ENCODE data around the gene GPR152. TPM values are rescaled to one million over a fixed set of nuclear protein-coding genes. Genes with fewer than 3 reads are reported as not detected.
A peak's percentile ranks its signal among the peaks of the same experiment; 100 is the strongest.
"Not testable (repeated sequence)": the region's sequence is repeated elsewhere in the genome, so short reads cannot be mapped to it uniquely, and the experiment has no call there.

Gene GPR152
- total RNA-seq, 1 donor from 2014 or later, result not detected

DNA sequence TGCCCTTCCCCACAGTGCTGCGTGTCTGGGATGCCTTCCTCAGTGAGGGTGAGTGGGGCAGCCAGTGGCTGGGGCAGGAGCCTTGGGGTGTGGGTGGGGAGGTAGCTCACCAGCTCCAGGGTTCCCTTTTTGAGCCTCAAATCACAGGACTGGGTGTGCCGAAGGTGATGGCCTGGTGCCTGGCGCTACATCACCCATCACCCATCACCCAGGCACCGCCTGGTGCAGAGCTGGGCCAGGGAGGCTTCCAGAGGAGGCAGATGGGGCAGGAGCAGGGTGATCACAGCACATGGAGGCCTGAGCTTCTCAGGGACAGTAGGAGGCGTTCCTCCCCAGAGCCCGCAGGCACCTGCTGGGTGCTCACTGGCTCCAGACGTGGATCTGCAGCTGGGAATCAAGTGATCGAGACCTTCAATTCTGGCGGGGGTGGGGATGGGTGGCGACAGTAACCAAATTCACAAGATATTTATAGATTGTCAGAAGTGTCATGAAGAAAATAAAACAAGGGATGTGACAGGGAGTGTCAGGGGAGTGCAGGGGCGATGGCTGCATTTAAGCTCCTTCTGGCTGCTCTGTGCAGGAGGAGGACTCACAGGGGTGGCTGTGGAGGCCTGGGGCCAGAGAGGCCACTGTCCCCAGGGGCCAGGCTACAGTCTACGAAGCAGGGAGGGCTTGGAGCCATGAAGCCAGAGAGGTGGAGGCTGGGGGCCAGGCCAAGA is 45.4 kb downstream of the GPR152 start:
- Mint-ChIP-seq H3K9me3 (no peaks in the 10 kb centered on the region), H3K4me1 (peaks cover 7% of the 10 kb centered on the region), H3K36me3 (no peaks in the 10 kb centered on the region), H3K27me3 (ENCODE audit: low read depth) (peaks cover 27% of the 10 kb centered on the region), H3K4me3 (no peak overlapping the region), H3K27ac (no peak overlapping the region)
- TF ChIP-seq, protein P1, sequence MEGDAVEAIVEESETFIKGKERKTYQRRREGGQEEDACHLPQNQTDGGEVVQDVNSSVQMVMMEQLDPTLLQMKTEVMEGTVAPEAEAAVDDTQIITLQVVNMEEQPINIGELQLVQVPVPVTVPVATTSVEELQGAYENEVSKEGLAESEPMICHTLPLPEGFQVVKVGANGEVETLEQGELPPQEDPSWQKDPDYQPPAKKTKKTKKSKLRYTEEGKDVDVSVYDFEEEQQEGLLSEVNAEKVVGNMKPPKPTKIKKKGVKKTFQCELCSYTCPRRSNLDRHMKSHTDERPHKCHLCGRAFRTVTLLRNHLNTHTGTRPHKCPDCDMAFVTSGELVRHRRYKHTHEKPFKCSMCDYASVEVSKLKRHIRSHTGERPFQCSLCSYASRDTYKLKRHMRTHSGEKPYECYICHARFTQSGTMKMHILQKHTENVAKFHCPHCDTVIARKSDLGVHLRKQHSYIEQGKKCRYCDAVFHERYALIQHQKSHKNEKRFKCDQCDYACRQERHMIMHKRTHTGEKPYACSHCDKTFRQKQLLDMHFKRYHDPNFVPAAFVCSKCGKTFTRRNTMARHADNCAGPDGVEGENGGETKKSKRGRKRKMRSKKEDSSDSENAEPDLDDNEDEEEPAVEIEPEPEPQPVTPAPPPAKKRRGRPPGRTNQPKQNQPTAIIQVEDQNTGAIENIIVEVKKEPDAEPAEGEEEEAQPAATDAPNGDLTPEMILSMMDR (IDR thresholded peaks at IDR 0.05; ENCODE audit: unreplicated experiment), result no peak
- no peak for DNase-seq (ENCODE audit: low spot score in 2 of 2, unreplicated experiment in 2 of 2)

DNA sequence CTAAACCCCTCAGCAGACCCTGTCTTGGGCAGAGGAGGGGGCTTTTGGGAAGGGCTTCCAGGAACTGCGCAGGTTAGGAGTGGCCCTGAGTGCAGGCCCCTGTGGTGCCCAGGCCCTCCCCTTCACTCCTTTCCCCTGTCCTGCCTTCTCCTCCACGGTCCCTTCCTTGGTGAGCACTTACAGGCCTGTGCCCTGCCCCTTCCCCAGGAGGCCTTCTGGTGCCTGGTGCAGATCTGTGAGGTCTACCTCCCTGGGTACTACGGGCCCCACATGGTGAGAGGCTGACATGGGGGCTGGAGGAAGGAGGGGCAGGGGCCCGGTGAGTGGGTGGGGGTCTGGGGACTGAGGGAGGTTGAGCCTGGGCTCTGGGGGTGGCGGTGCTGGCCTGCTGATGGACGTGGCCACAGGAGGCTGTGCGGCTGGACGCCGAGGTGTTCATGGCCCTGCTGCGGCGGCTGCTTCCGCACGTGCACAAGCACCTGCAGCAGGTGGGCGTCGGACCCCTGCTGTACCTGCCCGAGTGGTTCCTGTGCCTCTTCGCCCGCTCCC is 46.0 kb downstream of the GPR152 start:
- peaks cover 20% of the 10 kb centered on the region for H3K27me3 Mint-ChIP-seq (ENCODE audit: low read depth)
- TF ChIP-seq, protein P1 (IDR thresholded peaks at IDR 0.05; ENCODE audit: unreplicated experiment), result no peak

DNA sequence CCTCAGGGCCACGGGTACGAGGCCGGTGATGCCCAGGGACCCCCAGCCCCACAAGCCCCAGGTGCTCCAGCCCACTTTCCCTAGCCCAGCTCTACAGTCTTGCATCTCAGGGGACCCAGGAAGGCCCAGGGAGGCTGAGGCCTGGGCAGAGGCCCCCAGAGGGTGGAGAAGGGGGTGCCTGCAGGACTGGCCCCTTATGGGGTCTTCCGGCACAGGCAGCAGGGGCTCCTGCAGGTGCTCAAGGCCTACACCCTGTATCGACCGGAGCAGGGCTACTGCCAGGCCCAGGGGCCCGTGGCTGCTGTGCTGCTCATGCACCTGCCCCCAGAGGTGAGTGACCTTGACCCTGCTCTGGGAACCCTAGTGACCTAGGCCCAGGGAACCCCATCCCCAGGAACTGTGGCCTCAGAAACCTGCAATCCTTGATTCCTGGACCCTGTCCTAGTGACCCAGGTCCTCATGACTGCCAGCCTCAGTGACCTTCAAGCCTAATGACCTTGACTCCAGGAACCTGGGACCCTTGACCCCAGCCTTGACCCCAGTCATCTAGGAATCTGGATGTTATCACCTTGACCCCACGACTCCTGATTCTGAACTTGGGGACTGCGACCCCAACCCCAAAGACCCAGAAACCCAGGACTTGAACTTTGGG is 46.7 kb downstream of the GPR152 start:
- Mint-ChIP-seq H3K27me3 (ENCODE audit: low read depth) (peaks cover 15% of the 10 kb centered on the region), H3K27ac (no peak overlapping the region), H3K4me3 (no peak overlapping the region), H3K9me3 (no peaks in the 10 kb centered on the region), H3K36me3 (no peaks in the 10 kb centered on the region), H3K4me1 (peaks cover 10% of the 10 kb centered on the region)
- DNase-seq (ENCODE audit: low spot score in 2 of 2, unreplicated experiment in 2 of 2), result no peak
- TF ChIP-seq, protein P1 (IDR thresholded peaks at IDR 0.05; ENCODE audit: unreplicated experiment), result no peak

More for the DNA sequence above, 46.0 kb downstream of the GPR152 start:
- no peak for DNase-seq (ENCODE audit: low spot score in 2 of 2, unreplicated experiment in 2 of 2)
- peaks cover 9% of the 10 kb centered on the region for H3K4me1 Mint-ChIP-seq
- H3K9me3 Mint-ChIP-seq, result no peaks in the 10 kb centered on the region
- no peaks in the 10 kb centered on the region for H3K36me3 Mint-ChIP-seq
- H3K27ac Mint-ChIP-seq, result no peak overlapping the region
- no peak overlapping the region for H3K4me3 Mint-ChIP-seq

DNA sequence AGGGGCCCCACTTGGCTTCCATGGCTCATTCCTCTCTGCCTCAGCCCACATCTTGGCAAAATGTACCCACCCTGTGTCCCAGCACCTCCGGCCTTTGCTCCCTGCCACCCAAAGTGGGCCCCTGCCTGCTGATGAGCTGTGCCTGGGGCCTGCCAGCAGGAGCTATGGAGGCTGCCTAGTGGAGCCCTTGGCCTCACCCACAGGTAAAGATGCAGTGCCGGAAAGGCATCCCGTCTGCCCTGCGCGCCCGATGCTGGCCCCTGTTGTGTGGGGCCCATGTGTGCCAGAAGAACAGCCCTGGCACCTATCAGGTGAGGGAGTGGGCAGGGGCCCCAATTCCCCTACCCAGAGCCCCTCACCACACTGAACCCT is 47.3 kb downstream of the GPR152 start:
- DNase-seq (ENCODE audit: low spot score in 2 of 2, unreplicated experiment in 2 of 2), result no peak
- Mint-ChIP-seq H3K36me3 (no peaks in the 10 kb centered on the region), H3K27me3 (ENCODE audit: low read depth) (peaks cover 12% of the 10 kb centered on the region), H3K4me1 (peaks cover 15% of the 10 kb centered on the region), H3K9me3 (no peaks in the 10 kb centered on the region), H3K27ac (no peak overlapping the region), H3K4me3 (no peak overlapping the region)
- TF ChIP-seq, protein P1 (IDR thresholded peaks at IDR 0.05; ENCODE audit: unreplicated experiment), result no peak

DNA sequence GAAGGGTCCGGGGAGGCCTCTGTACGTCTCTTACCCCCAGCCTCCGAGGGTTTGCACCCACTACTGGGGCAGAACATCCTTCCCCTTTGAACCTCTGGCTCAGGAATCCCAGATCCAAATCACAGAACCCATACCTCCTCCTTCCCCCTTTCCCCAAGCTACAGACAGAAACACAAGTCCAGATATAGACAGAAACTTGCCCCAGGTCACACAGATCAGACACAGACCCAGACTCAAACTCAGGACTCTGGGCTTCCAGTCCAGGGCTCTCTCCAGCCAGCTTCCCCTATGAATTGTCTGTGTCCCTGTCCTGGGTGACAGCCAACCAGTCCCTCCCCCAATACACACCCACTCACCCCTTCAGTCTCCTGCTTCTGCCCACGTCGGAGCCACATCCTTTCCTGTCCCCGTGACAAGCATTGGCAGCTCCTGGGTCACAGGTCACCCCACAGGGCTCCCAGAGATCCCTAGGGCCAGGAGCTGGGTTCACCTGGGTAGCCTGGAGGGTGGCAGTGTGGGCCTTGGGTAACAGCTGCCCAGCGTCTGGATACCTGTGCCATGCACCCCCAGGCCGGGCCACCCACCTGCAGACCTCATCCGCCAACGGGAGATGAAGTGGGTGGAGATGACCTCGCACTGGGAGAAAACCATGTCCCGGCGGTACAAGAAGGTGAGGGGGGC is 47.9 kb downstream of the GPR152 start:
- Mint-ChIP-seq H3K36me3 (no peaks in the 10 kb centered on the region), H3K9me3 (no peaks in the 10 kb centered on the region), H3K27ac (no peak overlapping the region), H3K4me3 (no peak overlapping the region), H3K27me3 (ENCODE audit: low read depth) (peaks cover 10% of the 10 kb centered on the region), H3K4me1 (peaks cover 17% of the 10 kb centered on the region)
- no peak for DNase-seq (ENCODE audit: low spot score in 2 of 2, unreplicated experiment in 2 of 2)
- TF ChIP-seq, protein P1 (IDR thresholded peaks at IDR 0.05; ENCODE audit: unreplicated experiment), result no peak

DNA sequence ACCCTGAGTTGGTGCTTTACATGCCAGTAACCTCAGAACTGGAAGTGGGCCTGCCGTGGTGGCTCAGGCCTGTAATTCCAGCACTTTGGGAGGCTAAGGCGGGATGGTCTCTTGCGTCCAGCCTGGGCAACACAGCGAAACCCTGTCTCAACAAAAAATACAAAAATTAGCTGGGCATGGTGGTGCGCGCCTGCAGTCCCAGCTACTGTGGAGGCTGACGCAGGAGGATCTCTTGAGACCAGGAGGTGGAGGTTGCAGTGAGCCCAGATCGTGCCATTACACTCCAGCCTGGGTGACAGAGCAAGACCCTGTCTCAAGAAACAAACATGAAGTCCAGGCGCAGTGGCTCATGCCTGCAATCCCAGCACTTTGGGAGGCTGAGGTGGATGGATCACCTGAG is 49.4 kb downstream of the GPR152 start:
- H3K4me3 Mint-ChIP-seq; H3K36me3 Mint-ChIP-seq; DNase-seq (ENCODE audit: low spot score in 2 of 2, unreplicated experiment in 2 of 2); H3K27ac Mint-ChIP-seq; H3K27me3 Mint-ChIP-seq (ENCODE audit: low read depth); H3K9me3 Mint-ChIP-seq: not testable (repeated sequence)
- peaks cover 17% of the 10 kb centered on the region for H3K4me1 Mint-ChIP-seq

DNA sequence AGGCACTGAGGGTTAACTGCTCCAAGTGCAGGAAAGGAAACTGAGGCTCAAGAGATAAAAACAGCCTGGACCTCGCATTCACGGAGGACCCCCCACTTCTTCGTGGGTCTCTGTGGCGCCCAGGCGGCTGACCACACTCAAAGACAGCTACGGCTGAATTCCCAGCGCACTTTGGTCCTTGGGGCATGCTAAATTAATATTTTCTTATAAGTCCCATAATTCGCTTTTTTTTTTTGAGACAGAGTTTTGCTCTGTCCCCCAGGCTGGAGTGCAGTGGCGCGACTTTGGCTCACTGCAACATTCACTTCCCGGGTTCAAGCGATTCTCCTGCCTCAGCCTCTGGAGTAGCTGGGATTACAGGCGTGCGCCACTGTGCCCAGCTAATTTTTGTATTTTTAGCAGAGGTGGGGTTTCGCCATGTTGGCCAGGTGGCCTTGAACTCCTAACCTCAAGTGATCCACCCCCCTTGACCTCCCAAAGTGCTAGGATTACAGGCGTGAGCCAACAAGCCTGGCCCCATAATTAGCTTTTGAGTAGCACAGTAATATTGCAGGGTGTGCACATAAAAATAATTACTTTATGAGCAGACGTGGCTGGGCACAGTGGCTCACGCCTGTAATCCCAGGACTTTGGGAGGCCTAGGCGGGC is 50.2 kb downstream of the GPR152 start:
- not testable (repeated sequence) for H3K27me3 Mint-ChIP-seq (ENCODE audit: low read depth); H3K9me3 Mint-ChIP-seq; H3K36me3 Mint-ChIP-seq; DNase-seq (ENCODE audit: low spot score in 2 of 2, unreplicated experiment in 2 of 2)
- H3K27ac Mint-ChIP-seq, result peak overlapping the region; percentile 81
- peaks cover 17% of the 10 kb centered on the region for H3K4me1 Mint-ChIP-seq
- peak overlapping the region; percentile 36 for H3K4me3 Mint-ChIP-seq

All from mesothelial cell of epicardium (in vitro differentiated cells).